HG03432 (cell line): ENCODE measurements around the gene CAMTA2.
"Not testable (repeated sequence)": the region's sequence is repeated elsewhere in the genome, so short reads cannot be mapped to it uniquely, and the experiment has no call there.

Source experiments
- ATAC-seq: cut with Tn5 transposase; IDR thresholded peaks from one replicate; pipeline ENCODE4 v1.9.1; 2021; ENCODE audit warnings: mild to moderate bottlenecking, moderate library complexity; ENCODE audit not compliant: unreplicated experiment

CAMTA2 gene

DNA sequence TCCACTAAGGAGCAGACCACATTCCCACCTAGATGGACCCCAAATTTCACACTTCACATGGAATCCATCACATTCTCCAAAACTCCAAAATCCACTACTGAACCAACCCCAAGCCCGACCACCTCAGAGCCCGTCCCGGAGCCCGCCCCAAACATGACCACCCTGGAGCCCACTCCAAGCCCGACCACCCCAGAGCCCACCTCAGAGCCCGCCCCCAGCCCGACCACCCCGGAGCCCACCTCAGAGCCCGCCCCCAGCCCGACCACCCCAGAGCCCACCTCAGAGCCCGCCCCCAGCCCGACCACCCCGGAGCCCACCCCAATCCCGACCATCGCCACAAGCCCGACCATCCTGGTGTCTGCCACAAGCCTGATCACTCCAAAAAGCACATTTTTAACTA lies 53.8 kb downstream of the CAMTA2 start:
- ATAC-seq: no peak

DNA sequence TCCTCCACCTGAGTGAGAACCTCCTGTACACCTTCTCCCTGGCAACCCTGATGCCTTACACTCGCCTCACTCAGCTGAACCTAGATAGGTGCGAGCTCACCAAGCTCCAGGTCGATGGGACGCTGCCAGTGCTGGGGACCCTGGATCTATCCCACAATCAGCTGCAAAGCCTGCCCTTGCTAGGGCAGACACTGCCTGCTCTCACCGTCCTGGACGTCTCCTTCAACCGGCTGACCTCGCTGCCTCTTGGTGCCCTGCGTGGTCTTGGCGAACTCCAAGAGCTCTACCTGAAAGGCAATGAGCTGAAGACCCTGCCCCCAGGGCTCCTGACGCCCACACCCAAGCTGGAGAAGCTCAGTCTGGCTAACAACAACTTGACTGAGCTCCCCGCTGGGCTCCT lies 54.7 kb downstream of the CAMTA2 start:
- ATAC-seq: no peak

- no peak for ATAC-seq
Observed at GRCh38 chr17:4931963-4932362, 55.5 kb downstream of the CAMTA2 start, which contains the start of gene GP1BA. Gene GP1BA, plus strand, starts transcription at chr17:4932277. Its CDS starts 328 bp downstream, at chr17:4932605.

- ATAC-seq: no peak
Observed at GRCh38 chr17:4928881-4929280, 58.6 kb downstream of the CAMTA2 start.

DNA sequence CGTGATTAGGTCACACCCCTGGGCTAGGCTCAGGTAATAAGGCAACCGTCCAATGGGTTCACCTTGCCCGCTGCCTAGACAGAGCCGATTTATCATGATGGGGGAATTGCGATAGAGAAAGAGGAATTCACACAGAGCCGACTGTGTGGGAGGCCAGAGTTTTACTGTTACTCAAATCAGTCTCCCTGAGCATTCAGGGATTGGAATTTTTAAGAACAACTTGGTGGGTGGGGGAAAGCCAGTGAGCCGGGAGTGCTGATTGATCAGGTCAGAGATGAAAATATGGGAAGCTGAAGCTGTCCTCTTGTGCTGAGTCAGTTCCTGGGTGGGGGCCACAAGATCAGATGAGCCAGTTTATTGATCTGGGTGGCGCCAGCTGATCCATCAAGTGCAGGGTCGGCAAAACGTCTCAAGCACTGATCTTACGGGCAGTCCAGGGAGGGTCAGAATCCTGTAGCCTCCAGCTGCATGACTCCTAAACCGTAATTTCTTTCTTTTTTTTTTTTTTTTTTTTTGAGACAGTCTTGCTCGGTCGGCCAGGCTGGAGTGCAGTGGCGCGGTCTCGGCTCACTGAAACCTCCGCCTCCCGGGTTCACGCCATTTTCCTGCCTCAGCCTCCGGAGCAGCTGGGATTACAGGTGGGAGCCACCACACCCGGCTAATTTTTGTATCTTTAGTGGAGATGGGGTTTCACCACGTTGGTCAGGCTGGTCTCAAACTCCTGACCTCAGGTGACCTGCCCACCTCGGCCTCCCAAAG lies 60.7 kb downstream of the CAMTA2 start:
- ATAC-seq: not testable (repeated sequence)

GRCh38 chr17:4921320-4921719 lies 66.2 kb downstream of the CAMTA2 start:
- ATAC-seq: no peak

- no peak for ATAC-seq
Observed at GRCh38 chr17:4920351-4921048, 67.0 kb downstream of the CAMTA2 start.

DNA sequence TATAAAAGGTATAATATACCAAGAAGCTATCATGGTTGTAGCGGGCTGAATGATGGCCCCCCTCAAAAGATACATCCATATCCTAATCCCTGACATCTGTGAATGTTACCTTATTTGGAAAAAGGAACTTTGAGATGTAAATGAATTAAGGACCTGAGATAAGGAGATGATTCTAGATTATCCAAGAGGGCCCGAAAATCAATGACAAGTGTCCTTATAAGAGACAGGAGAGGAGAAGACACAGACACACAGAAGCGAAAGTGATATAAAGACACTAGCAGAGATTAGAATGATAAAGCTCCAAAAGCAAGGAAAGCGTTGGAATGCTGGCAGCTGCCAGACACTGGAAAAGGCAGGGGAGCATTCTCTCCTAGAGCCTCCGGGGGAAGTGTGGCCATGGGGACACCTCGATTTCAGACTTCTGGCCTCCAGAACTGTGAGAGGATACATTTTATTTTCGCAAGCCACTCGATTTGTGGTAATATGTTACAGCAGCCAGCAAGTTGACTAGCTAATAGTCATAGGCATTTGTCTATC lies 67.9 kb downstream of the CAMTA2 start:
- no peak for ATAC-seq
